MM.1S (cell line): ENCODE measurements around the gene M6PR.

Source experiments
- DNase-seq: peaks from one replicate; pipeline ENCODE4 v3.0.0-alpha.2; 2015
- H2AFZ ChIP-seq: fragments of 300-600 bp; sonication (generic); 2 replicates; pipeline ENCODE4 v1.6.0; 2016; ENCODE audit warnings: antibody characterized with exemption, low read length
- H3F3A ChIP-seq: fragments of 300-600 bp; sonication (generic); 2 replicates; pipeline ENCODE4 v1.6.1; 2016; ENCODE audit warnings: mild to moderate bottlenecking, antibody characterized with exemption, low read length, moderate library complexity, mixed read lengths; ENCODE audit not compliant: insufficient read depth
- H3K27ac ChIP-seq: fragments of 300-600 bp; sonication (generic); 2 replicates; pipeline ENCODE4 v1.5.1; 2016; ENCODE audit warnings: mild to moderate bottlenecking, low read length
- H3K27me3 ChIP-seq: fragments of 300-600 bp; sonication (generic); replicated peaks from 2 replicates; pipeline ENCODE4 v1.6.0; 2016; ENCODE audit warnings: low read length; ENCODE audit not compliant: insufficient read depth
- H3K36me3 ChIP-seq: fragments of 300-600 bp; sonication (generic); replicated peaks from 2 replicates; pipeline ENCODE4 v1.6.1; 2016; ENCODE audit warnings: mild to moderate bottlenecking, low read length, mixed read lengths; ENCODE audit not compliant: insufficient read depth
- H3K4me1 ChIP-seq: fragments of 300-600 bp; sonication (generic); 2 replicates; pipeline ENCODE4 v1.6.1; 2016; ENCODE audit warnings: low read length, mixed read lengths
- H3K4me2 ChIP-seq: fragments of 300-600 bp; sonication (generic); 2 replicates; pipeline ENCODE4 v1.6.0; 2016; ENCODE audit warnings: low read depth, low read length
- H3K4me3 ChIP-seq: fragments of 300-600 bp; sonication (generic); 2 replicates; pipeline ENCODE4 v1.5.1; 2016; ENCODE audit warnings: low read length, mixed read lengths
- H3K79me2 ChIP-seq: fragments of 300-600 bp; sonication (generic); 2 replicates; pipeline ENCODE4 v1.6.1; 2016; ENCODE audit warnings: mixed run types, low read length, mixed read lengths
- H3K9ac ChIP-seq: fragments of 300-600 bp; sonication (generic); 2 replicates; pipeline ENCODE4 v1.6.1; 2016; ENCODE audit warnings: low read length, mixed read lengths
- H3K9me2 ChIP-seq: fragments of 300-600 bp; sonication (generic); replicated peaks from 2 replicates; pipeline ENCODE4 v1.6.1; 2016; ENCODE audit warnings: mild to moderate bottlenecking, low read length, mixed read lengths; ENCODE audit not compliant: insufficient read depth
- H3K9me3 ChIP-seq: fragments of 300-600 bp; sonication (generic); replicated peaks from 2 replicates; pipeline ENCODE4 v1.6.1; 2016; ENCODE audit warnings: mild to moderate bottlenecking, low read length, mixed read lengths; ENCODE audit not compliant: insufficient read depth
- H4K20me1 ChIP-seq: fragments of 300-600 bp; sonication (generic); 2 replicates; pipeline ENCODE4 v1.6.1; 2016; ENCODE audit warnings: mild to moderate bottlenecking, low read length, moderate library complexity, mixed read lengths; ENCODE audit not compliant: insufficient read depth
- EZH2 ChIP-seq: fragments of 300-600 bp; sonication (generic); optimal IDR thresholded peaks from 2 replicates; pipeline ENCODE3; 2017; ENCODE audit warnings: low read depth, mild to moderate bottlenecking, antibody characterized with exemption, low read length, mixed read lengths
- EZH2phosphoT487 ChIP-seq: fragments of 300-600 bp; sonication (generic); IDR thresholded peaks from 2 replicates; pipeline ENCODE4 v1.6.1; 2018; ENCODE audit warnings: antibody characterized with exemption, low read length
- TF ChIP-seq, protein P1 (sequence below): fragments of 300-600 bp; sonication (generic); IDR thresholded peaks from 2 replicates; pipeline ENCODE4 v1.5.1; 2016; ENCODE audit warnings: antibody characterized with exemption, low read length, mixed read lengths

The M6PR gene

DNA sequence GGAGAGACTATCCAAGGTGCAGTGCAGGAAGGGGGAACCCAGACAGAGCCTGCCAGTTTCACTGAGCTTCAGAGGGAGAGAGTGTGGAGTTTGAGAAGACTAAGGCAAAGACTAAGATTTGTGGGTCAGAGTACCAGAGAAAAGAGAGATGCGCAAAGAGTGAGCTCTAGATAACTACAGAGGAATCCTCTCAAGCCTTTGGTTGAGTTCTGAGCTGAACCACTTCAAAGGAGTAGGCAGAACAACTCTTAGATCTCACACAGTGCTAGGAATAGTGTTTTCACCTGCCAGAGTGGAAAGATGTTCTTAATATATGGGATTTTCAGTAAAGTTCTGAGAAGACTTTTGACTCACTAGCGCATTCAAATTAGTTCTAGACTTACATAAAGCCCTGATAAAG is 10.7 kb upstream of the M6PR start:
- TF ChIP-seq, protein P1, sequence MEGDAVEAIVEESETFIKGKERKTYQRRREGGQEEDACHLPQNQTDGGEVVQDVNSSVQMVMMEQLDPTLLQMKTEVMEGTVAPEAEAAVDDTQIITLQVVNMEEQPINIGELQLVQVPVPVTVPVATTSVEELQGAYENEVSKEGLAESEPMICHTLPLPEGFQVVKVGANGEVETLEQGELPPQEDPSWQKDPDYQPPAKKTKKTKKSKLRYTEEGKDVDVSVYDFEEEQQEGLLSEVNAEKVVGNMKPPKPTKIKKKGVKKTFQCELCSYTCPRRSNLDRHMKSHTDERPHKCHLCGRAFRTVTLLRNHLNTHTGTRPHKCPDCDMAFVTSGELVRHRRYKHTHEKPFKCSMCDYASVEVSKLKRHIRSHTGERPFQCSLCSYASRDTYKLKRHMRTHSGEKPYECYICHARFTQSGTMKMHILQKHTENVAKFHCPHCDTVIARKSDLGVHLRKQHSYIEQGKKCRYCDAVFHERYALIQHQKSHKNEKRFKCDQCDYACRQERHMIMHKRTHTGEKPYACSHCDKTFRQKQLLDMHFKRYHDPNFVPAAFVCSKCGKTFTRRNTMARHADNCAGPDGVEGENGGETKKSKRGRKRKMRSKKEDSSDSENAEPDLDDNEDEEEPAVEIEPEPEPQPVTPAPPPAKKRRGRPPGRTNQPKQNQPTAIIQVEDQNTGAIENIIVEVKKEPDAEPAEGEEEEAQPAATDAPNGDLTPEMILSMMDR = no peak
- TF ChIP-seq EZH2phosphoT487 = no peak
- TF ChIP-seq EZH2 = no peak

GRCh38 chr12:8958066-8958465 is 8.6 kb upstream of the M6PR start:
- Histone ChIP-seq H3K36me3 (no peaks in the 10 kb centered on the region), H3K9me3 (no peaks in the 10 kb centered on the region), H3K4me3 (no peak overlapping the region), H3F3A (no peaks in the 10 kb centered on the region), H3K27me3 (no peaks in the 10 kb centered on the region), H3K4me1 (no peaks in the 10 kb centered on the region), H3K27ac (no peak overlapping the region), H3K79me2 (no peaks in the 10 kb centered on the region), H4K20me1 (no peaks in the 10 kb centered on the region), H3K9ac (no peak overlapping the region), H3K9me2 (no peaks in the 10 kb centered on the region), H3K4me2 (no peak overlapping the region), H2AFZ (no peak overlapping the region)
- no peak for DNase-seq
- TF ChIP-seq EZH2 = no peak

More for the DNA sequence above, 10.7 kb upstream of the M6PR start:
- H3K9me3 ChIP-seq = no peaks in the 10 kb centered on the region
- no peak overlapping the region for H3K27ac ChIP-seq
- H3K9ac ChIP-seq = no peak overlapping the region
- H3K36me3 ChIP-seq = no peaks in the 10 kb centered on the region
- H3K79me2 ChIP-seq = no peaks in the 10 kb centered on the region
- H3F3A ChIP-seq = no peaks in the 10 kb centered on the region
- no peak for DNase-seq
- H3K4me2 ChIP-seq = no peak overlapping the region
- no peaks in the 10 kb centered on the region for H3K4me1 ChIP-seq
- no peaks in the 10 kb centered on the region for H4K20me1 ChIP-seq
- no peaks in the 10 kb centered on the region for H3K27me3 ChIP-seq
- H2AFZ ChIP-seq = no peak overlapping the region
- H3K4me3 ChIP-seq = no peak overlapping the region
- H3K9me2 ChIP-seq = no peaks in the 10 kb centered on the region

- Histone ChIP-seq H3K9me2 (no peaks in the 10 kb centered on the region), H2AFZ (no peak overlapping the region), H3K9me3 (no peaks in the 10 kb centered on the region), H3K4me3 (no peak overlapping the region), H3K27me3 (no peaks in the 10 kb centered on the region), H4K20me1 (no peaks in the 10 kb centered on the region), H3F3A (no peaks in the 10 kb centered on the region), H3K36me3 (no peaks in the 10 kb centered on the region), H3K9ac (no peak overlapping the region), H3K4me1 (no peaks in the 10 kb centered on the region), H3K4me2 (no peak overlapping the region), H3K79me2 (no peaks in the 10 kb centered on the region), H3K27ac (no peak overlapping the region)
- no peak for DNase-seq
- TF ChIP-seq, protein P1 = no peak
- no peak for TF ChIP-seq EZH2phosphoT487
- no peak for TF ChIP-seq EZH2
Observed at GRCh38 chr12:8957561-8957960, 8.1 kb upstream of the M6PR start.

DNA sequence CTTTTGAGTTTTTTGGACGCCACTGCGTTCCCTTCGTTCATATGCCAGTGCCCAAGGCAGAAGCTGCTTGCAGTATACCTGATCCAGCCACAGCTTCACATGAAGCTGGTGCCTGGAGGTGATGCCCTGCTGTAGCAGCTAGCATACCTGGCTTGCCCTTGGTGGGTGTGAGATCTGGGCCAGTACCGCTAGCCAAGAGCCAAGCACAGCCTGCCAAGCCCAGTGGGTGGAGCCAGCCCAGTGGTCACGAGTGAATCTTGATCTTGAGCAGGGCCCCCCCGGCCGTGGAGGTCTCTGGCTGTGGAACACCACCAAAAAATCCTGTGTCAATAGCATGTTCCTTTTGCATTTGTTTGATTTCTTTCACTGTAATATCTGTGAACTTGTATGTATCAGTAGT is 7.3 kb upstream of the M6PR start:
- H2AFZ ChIP-seq = no peak overlapping the region
- no peaks in the 10 kb centered on the region for H3K4me1 ChIP-seq
- H3K9me3 ChIP-seq = no peaks in the 10 kb centered on the region
- no peak for DNase-seq
- no peaks in the 10 kb centered on the region for H4K20me1 ChIP-seq
- no peaks in the 10 kb centered on the region for H3K9me2 ChIP-seq
- H3K27me3 ChIP-seq = no peaks in the 10 kb centered on the region
- no peak overlapping the region for H3K4me2 ChIP-seq
- no peaks in the 10 kb centered on the region for H3K79me2 ChIP-seq
- H3K9ac ChIP-seq = no peak overlapping the region
- H3K27ac ChIP-seq = no peak overlapping the region
- no peaks in the 10 kb centered on the region for H3K36me3 ChIP-seq
- TF ChIP-seq, protein P1 = no peak
- TF ChIP-seq EZH2 = no peak
- no peak for TF ChIP-seq EZH2phosphoT487
- no peaks in the 10 kb centered on the region for H3F3A ChIP-seq
- H3K4me3 ChIP-seq = no peak overlapping the region
